ENCODE results near the gene CYP2W1.
A peak's percentile ranks its signal among the peaks of the same experiment; 100 is the strongest.

The CYP2W1 gene

DNA sequence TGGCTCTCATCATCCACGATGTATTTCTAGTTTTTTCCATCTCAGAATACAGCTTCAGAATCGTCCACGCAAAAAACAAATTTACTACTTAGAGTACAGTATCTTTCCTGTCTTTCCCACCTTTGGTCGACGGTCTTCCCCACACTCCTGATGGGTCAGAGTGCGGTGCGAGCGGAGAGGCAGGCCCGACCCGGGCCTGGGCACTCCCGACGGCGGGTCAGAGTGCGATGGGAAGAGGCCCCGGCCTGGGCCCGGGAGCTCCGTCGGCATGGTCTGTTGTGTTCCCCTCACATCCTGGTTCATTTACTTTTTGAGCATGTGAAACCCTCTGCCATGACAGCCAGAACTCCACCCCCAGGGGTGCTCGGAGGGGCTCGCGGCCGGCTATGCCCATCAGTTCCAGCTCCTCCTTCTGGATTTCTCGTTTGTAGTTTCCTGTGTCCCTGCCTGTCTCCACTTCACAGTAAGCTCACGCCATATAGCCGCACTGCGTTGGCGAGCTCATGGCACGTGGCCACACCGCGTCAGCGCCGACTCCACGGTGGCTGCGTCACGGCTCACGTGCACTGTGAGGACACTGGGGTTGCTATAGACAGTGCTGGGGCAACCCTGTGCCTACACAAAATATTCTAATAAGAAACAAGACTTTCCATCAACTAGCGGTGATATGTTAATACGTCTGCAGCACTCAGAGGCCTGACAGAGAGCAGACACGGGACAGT is 15.5 kb upstream of the CYP2W1 start:
- no peak for DNase-seq

DNA sequence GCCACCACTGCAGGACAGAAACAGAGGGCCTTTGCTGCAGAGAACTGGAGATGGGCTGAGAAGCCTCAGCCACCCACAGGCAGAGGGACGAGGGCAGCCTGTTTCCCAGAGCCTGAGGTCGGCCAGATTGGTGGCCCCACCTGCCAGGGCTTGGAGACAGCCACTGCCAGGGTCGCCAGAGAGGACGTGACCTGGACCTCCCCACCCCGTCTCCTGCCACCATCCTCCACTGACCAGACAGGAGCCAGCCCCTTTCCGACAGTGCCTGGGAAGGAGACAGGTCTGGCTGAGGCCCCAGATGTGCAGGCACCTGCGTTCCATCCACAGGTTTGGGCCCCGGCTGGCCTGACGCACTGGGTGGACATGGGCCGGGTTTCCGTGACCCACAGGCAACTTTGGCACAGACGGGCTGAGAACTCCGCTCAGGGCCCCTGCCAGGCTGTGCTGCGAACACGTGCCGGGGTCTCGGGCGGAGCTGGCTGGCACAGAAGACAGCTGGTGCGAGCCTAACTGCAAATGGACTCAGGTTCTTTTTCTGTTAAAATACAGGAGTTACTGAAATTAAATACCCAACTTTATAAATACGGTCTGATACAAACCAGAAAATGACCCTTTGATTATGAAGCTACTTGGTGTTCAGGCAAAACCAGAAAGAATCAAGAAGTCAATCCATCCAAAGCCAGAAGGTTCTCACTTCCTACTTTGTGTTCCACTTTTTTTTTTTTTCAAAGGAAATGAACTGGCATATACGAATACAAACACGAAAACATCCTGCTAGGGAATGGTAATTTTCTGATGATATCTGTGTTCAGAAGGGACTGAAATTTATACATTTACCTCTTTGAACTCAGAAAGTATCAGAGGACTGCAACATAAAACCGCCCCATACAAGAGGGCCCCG is 14.5 kb upstream of the CYP2W1 start:
- DNase-seq: no peak

DNA sequence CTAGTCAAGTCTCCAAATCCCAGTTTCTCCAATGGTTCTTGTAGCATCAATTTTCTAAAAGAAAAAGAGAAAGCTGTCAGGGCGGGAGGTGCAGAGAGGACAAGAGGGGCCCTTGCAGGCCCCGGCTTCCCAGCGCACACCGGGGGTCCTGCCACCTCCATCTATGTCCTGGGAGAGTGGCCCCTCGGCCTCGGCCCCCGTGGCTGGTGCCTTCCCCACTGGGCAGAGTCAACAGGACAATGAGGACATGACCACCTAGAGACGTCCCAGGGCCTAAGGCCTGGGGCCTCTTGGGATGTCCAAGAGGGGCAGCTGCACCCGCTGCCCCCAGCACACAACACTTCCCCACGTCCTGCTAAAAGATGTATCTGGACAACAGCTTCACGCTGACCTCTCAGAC is 13.6 kb upstream of the CYP2W1 start:
- no peak for DNase-seq

DNA sequence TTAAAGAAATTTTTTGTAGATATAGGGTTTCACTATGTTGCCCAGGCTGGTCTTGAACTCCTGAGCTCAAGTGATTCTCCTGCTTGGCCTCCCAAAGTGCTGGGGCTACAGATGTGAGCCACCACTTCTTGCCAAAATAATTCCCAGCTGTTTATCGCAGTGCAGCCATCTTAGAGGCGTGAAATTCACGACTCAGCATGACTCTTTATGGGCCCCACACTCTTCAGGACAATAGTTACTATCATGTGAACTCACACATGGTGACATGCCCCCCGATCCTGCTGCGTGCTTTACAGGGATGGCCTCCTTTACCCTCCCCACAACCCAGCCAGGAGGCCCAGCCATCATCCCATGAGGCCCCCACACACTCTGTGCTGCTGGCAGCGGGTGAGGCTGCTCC is 12.2 kb upstream of the CYP2W1 start:
- DNase-seq: no peak

DNA sequence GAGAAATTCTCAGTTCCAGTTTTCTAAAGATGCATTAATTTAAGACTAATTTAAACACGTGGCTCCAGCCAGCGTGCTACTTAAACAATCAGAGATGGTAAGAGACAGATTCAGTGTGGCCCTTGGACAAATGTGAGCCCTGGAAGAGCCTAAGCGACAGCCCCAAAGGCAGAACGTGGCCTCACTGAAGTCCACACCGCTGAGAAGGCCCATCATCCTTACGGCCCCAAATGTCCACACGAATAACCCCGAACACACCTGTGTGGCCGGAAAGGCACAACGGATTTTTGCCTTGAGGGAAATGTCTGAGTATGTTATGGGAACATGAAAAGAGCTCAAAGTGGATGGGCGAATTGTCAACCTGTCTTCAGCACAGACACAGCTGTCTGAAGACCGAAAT is 10.9 kb upstream of the CYP2W1 start:
- no peak for DNase-seq

DNA sequence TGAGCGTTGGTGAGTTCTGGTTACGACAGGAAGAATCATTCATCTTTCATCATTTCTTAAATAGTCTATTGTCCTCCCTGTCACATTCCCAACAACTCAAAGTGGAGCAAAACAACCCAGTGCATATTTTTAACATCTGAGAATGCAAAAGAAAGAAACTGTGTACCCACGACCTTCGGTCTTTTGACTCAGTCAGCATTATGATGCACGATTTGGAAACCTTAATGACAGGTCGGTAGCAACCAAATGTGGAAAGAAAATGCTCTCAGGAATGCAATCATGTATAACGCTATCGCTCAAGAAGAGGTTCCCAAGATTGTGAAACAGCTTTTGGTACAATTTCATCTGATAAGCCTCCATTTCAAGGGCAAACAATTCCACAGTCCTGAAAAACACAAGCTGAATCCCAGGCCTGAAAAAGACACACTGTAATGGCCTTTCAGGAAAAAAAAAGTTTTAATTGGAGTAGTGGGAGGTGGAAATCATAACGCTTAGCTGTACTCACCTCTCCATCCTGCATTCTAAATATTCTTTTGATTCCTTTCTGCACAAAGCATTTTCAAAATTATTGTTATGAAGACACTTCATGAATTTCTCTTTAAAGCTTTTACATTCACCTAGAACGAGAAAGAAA is 10.2 kb upstream of the CYP2W1 start:
- no peak for DNase-seq

DNA sequence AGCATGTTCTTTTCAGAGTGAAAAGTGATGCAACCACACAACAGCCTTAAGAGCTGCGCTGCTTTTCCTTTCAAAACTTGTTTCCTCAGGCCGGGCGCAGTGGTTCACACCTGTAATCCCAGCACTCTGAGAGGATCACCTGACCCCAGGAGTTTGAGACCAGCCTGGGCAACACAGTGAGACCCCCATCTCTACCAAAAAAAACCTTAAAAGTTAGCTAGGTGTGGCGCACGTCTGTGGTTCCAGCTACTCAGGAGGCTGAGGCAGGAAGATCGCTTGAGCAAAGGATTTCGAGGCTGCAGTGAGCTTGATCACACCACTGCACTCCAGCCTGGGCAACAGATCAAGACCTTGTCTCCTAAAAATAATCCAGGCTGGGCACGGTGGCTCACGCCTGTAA is 9.7 kb upstream of the CYP2W1 start:
- DNase-seq: no peak

DNA sequence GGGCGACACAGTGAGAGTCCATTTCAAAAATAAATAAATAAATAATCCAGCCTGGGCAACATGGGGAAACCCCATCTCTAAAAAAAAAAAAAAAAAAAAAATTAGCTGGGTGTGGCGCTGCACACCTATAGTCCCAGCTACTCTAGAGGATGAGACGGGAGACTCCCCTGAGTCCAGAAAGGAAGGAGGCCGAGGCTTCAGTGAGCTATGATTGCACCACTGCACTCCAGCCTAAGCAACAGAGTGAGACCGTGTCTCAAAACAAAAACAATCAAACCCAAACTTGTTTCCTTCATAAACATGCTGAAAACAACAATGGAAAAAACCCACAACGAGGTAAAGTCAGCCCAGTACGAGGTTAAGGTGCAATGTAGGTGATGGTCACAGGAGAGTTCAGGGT is 8.8 kb upstream of the CYP2W1 start:
- DNase-seq: no peak

DNA sequence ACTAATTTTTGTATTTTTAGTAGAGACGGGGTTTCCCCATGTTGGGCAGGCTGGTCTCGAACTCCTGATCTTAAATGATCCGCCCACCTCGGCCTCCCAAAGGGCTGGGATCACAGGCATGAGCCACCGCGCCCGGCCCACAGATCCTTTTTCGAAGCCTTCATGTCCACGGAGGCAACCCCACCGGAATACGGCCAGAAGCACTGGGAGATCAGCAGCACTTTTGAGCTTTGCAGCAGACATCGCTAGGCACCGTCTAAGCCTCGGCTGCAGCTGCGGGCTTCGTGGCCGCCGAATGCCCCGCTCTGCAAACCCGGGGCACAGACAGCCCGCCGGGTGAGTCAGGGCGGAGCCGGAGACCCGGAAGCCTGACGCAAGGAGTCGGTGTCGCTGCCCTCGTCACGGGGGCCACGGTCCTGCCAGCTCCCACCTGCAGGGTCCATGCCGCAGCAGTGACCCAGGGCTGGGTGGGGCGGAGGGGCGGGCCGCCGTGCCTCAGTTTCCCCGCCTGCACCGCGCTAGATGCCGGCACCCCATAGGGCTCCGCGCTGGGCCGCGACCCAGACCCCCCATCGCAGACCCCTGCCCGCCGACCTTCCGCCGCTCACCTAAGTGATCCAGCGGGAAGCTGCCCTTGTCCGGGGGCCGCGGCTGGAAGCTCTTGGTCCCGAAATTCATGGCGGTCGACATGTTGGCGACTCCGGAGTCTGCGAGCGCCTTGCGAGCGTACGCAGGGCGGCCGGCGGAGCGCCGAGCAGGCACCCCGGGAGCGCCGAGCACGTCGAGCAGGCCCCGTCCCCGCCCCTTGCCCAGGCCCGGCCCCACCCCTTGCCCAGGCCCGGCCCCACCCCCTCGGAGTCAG is 7.9 kb upstream of the CYP2W1 start, which contains the start of gene COX19:
TSS of gene COX19 (minus strand) at position 730 of the 862 bp plus-strand sequence. CDS start at position 690, 40 bp downstream.
- peak; percentile 87 for DNase-seq

DNA sequence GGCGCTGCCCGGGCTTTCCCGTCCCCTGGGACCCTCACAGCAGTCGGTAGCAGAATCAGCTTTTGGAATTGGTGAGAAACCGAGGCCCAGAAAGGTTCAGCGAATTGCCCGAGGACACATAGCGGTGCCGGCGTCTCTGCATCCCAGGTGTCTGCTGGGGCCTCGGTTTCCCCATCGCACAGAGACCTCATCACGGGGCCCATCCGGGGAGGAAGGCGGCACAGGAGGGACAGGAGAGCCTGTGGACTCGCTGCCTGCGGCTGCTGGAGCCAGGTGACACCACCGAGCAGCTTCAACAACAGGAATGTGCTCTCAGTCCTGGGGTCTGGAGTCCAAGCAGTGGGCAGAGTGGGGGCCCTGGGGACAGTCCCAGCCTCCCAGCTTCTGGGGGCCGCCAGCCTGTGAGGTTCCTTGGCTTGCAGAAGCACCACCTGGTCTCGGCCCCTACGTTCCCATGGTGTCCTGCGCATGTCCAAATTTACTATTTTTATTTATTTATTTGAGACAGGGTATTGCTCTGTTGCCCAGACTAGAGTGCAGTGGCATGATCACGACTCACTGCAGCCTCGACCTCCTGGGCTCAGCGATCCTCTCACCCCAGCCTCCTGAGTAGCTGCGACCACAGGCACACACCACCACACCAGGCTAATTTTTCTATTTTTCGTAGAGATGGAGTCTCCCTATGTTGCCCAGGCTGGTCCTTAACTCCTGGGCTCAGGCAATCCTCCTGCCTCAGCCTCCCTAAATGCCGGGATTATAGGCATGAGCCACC is 7.1 kb upstream of the CYP2W1 start:
- no peak for DNase-seq

DNA sequence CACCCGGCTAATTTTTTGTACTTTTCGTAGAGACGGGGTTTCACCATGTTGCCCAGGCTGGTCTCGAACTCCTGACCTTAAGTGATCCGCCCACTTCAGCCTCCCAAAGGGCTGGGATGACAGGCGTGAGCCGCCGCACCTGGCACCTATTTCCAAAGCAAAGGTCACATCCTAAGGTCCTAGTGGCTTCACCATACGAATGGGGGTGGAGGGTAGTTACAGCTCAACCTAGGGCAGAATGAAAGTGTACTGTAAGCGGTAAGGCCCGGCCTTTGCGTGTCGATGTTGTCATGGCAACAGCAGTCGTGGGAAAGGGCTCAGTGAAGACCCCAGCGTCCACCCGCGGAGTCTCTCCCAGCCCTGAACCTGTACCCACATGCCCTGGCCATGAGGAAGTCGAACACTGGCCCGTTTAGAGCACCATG is 6.1 kb upstream of the CYP2W1 start:
- no peak for DNase-seq

DNA sequence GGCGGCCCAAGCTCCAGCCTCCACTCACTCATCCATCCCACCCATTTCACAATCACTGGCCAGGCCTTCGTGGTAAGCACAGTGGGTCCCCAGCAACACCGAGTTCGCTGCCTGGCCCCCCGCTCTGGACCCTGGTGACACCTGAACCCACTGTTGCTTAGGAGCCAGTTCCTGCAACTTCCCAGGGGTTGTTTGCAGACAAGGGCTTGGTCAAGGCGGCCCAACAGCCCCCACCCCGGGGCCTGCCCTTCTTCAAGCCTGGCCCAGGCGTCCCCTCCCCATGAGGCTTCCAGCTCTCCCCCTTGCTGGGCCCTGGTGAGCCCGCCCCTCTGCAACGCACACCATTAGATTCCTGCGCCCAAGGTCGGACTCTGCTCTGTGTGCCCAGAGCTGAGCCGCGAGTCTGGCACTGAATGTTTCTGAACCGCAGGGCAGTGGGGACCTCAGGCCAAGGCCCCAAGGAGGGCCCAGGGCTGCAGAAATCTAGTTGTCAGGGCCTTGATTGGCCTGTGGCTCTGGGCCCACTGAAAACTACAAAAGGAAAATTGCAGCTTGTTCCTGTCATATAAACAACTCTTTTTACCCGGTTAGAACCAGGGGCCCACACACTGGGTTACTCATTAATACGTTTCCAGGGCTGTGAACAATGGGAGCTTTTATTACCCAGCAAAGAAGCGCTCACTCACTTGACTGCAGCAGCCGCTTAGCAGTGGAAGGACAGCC is 5.5 kb upstream of the CYP2W1 start:
- no peak for DNase-seq

DNA sequence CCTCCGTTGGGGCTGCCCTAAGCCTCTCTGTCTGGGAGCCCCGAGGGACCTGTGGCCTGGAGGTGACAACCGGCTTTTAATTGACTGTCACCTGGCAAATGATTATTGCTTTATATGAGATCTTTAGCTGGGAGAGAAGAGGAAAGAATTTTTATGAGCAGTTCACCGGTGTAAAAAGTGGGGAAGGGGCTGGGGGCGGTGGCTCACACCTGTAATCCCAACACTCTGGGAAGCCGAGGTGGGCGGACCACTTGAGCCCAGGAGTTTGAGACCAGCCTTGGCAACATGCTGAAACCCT is 5.0 kb upstream of the CYP2W1 start:
- no peak for DNase-seq

DNA sequence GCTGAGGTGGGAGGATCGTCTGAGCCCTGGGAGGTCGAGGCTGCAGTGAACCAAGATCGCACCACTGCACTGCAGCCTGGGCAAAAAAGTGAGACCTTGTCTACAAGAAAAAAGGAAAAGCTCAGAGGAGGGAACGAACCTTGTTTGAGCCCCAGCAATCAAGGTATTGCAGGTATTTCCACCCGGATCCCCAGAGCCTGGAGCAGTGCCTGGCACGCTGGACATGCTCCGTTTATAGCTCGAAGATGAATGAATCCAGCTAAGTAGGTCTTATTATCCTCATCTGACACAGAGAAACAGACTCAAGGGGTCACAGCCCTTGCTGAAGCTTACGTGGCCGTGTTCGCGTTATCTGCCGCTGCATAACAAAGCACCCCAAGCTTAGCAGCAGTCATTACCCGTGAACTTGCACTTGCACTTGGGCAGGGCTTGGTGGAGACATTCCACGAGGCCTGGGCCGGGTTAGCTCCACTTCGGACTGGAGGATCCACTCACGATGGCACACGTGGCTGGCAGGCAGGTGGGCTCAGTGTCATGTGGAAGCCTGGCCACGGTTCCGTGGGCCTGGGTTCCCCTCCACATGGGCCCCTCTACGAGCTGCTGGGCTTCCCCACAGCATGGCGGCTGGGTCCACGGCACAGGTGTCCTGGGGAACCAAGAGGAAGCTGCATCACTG is 4.4 kb upstream of the CYP2W1 start:
- DNase-seq: no peak

DNA sequence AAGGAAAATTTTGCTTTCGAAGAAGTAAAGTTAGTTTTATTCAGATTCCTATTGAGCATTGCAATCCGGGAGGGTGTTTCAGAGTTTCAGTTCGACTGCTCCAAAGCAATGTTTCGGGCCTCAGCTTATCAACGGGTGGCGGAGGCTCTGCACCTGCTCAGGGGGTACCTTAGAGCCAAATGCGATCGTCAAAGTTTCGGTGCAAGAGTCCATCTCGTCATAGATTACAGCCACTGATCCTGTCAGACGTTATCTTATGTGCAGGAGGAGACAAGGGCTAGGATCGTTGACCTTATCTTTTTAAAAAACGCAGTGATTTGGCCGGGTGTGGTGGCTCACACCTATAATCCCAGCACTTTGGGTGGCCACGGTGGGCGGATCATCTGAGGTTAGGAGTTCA is 3.8 kb upstream of the CYP2W1 start:
- DNase-seq: no peak

DNA sequence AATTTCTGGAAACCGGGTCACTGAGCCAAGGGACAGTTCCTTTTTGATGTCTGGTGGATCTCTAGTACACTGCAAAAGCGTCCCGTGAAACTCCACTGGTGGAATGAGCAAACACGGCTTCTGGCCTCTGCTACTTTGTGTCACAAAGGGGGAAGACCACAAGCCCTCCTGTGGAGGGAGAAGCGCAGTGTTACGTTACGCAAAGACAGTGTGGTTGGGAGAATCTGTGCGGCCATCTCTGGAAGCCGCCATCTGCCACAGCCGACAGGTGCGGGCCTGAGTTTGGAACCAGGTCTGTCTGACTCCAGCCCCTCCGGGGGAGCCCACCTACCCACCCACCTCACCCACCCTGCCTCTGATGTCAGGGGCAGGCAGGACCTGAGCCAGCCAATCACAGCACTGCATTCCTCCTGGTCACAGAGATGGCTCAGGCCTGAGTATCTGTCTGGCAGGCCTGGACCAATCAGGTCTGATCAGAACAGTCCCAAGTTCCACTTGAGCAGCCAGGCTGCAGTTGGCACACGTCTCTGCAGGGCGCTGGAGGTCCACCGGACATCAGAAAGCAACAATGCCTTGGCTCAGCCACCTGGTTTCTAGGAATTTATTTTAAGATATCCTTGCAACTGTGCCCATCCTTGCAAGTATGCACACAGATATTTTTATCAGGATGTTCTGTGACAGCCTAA is 3.0 kb upstream of the CYP2W1 start:
- no peak for DNase-seq

DNA sequence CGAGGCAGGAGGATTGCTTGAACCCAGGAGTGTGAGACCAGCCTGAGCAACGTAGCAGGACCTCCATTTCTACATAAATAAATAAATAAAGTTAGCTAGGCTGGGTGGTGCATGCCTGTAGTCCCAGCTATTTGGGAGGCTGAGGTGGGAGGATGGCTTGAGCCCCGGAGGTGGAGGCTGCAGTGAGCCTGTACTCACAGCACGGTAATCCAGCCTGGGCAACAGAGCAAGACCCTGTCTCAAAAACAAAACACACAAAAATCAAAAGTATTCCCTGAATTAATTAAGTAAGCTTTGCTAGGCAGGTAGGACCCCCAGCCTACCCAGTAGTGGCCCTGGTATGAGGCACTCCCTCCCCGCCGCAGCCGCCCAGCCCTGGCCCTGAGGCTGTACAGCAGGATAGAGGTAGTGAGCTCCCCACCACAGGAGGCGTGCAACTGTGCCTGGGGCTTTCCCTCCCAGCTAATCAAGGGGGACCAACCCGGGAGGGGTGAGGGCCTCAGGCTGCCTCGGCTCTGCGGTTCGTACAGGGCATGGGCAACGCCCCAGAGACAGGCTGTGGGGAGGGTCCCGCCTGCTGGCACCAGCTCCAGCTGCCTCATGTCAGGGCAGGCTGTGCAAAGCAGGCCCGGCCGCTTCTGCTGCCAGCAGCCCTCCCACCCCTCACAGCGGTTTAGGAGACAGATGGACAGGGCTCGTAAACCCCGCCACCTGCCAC is 1.0 kb upstream of the CYP2W1 start:
- no peak for DNase-seq

DNA sequence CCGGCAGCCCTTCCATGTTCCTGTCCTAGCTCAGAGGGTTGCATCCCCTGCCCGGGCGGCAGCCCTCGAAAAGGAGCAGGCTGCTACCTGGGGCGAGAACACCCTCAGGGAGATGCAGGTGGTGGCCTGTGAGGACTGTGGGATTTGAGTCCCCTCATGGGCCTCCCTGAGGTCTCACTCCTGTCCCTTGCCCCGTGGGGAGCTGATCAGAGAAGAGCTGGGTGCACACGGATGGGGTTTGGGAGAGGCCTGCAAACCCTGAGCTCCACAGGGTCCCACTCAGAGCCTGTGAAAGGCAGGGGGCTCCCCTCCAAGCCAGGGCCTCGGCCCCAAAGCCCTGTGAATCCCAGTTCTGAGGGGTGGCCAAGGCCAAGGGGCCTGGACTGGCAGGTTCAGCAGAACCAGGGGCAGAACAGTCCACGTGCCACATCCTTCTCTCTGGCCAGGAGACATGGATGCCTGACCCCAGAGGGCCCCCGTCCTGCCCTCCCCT is 424 bp upstream of the CYP2W1 start:
- no peak for DNase-seq

DNA sequence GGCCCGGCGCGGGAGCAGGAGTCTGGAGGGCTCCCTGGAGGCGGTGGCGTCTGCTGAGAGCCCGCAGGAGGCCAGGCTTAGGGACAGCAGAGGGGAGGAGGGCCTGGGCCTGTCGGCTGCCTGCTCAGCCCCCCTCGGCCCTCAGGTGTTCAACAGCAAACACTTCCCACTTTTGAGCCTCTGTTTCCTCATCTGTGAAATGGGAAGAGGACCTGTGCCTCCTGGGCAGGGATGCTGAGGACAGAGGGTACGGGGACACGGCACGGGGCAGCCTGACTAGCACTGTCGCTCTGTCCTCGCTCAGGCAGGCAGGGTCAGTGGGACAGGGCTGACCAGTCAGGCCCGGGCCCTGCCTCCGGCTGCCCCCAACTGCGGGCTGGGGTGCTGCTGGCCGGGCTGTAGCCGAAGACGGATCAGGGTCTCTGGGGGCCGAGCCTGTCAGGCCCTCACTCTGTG is 663 bp downstream of the CYP2W1 start:
- DNase-seq: no peak
